Keratinocyte (primary cell): ENCODE data around the gene L1CAM.

Experiments used
- EZH2 ChIP-seq: IDR thresholded peaks from one replicate; pipeline ENCODE4 v1.6.1; 2012; ENCODE audit warnings: inconsistent platforms, mild to moderate bottlenecking, low read length, moderate library complexity
- TF ChIP-seq, protein P1 (sequence below), 3 experiments: IDR thresholded peaks in 1 of 3; conservative IDR thresholded peaks in 1 of 3; optimal IDR thresholded peaks in 1 of 3; 2 replicates in 2 of 3; 3 replicates in 1 of 3; pipeline versions ENCODE3 to v1.5.1; 2011; ENCODE audit warnings: low read length in 3 of 3, mild to moderate bottlenecking in 3 of 3, moderate library complexity in 2 of 3, control low read depth in 1 of 3, inconsistent platforms in 1 of 3; ENCODE audit not compliant: insufficient read depth in 2 of 3; ENCODE audit errors: extremely low read depth in 1 of 3

DNA sequence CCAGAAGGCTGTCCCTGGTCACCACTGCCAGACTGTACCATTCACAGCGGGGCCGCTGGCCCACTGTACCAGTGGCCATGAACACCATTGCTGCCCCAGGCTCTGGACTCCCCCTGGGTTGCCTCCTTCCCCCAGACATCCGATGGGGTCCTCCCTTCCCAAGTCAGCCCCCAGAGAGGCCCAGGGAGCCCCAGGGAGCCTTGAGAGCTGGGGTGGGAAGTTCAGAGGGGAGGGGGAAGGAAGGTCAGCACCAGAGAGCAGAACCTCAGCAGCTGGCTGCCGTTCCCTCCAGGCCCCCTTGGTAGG, 40.5 kb upstream of the L1CAM start:
- TF ChIP-seq, protein P1, sequence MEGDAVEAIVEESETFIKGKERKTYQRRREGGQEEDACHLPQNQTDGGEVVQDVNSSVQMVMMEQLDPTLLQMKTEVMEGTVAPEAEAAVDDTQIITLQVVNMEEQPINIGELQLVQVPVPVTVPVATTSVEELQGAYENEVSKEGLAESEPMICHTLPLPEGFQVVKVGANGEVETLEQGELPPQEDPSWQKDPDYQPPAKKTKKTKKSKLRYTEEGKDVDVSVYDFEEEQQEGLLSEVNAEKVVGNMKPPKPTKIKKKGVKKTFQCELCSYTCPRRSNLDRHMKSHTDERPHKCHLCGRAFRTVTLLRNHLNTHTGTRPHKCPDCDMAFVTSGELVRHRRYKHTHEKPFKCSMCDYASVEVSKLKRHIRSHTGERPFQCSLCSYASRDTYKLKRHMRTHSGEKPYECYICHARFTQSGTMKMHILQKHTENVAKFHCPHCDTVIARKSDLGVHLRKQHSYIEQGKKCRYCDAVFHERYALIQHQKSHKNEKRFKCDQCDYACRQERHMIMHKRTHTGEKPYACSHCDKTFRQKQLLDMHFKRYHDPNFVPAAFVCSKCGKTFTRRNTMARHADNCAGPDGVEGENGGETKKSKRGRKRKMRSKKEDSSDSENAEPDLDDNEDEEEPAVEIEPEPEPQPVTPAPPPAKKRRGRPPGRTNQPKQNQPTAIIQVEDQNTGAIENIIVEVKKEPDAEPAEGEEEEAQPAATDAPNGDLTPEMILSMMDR (optimal IDR thresholded peaks at IDR 0.05 in 1 of 3, IDR thresholded peaks at IDR 0.05 in 1 of 3, conservative IDR thresholded peaks at IDR 0.05 in 1 of 3; ENCODE audit: extremely low read depth in 1 of 3, insufficient read depth in 2 of 3, low read length in 3 of 3): no peak
- TF ChIP-seq EZH2: no peak
